ENCODE measurements around the gene MFNG.
A peak's percentile ranks its signal among the peaks of the same experiment; 100 is the strongest.

The MFNG gene

DNA sequence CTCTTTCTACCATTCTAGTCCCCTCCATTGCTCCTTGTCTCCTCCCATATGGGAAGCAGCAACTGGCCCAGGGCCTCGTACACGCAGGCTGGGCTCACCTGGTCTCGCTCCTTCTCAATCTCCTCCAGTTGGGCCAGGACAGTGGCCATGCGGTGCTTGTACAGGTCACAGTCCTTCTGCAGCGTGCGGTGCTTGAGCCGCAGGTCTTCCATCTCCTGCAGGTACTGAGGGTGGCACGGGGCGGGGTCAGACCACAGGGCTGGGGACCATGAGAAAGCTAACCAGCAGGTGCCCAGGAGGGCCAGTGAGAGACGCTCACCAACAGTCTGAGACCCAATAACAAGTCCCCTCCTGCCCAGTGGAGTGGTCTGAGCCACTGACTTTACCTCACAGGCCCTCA lies 21.5 kb upstream of the MFNG start (continued):
- TF ChIP-seq ATF2 (tag by site-specific recombination; IDR thresholded peaks at IDR 0.05; ENCODE audit: low read depth) (no peak), ZNF433 (tag by site-specific recombination; IDR thresholded peaks at IDR 0.05; ENCODE audit: low read depth) (no peak), ZNF174 (tag by site-specific recombination; IDR thresholded peaks at IDR 0.05) (no peak), GLIS1 (tag by site-specific recombination; IDR thresholded peaks at IDR 0.05) (no peak), ZNF704 (tag by site-specific recombination; IDR thresholded peaks at IDR 0.05) (no peak), KLF16 (tag by site-specific recombination; IDR thresholded peaks at IDR 0.05) (no peak)

DNA sequence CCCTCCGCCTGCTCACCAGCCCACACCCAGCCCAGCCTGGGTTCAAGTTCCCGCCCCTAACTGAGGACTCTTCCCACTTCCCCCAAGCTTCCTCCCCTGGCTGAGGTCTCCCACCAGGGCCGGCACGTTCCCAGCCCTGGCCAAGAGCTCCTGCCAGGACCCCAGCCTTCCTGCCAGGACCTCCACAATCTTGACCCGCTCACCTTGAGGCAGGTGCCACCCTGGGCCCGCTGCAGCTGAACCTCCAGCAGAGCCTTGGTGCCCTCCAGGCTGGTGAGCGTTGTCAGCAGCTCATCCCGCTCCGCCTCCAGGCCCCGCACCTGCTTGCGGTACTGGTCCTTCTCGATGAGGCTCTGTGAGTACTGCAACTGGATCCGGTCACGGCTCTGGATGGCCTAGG lies 19.8 kb upstream of the MFNG start:
- POLR2A ChIA-PET, result interaction anchor here (0.5 to 0.7 kb wide), 3 partner anchors 36 to 338 kb away, joined by 3 to 6 read pairs (median 3); partner anchors contain the start of gene ANKRD54
- TF ChIP-seq GLIS1 (tag by site-specific recombination; IDR thresholded peaks at IDR 0.05) (no peak), EGR2 (tag by site-specific recombination; IDR thresholded peaks at IDR 0.05; ENCODE audit: low read depth) (0 out of 2 replicates have a peak, but pooled peaks have one; percentile 6)
- CTCF ChIA-PET, result interaction anchor here (0.7 to 2.2 kb wide), 7 partner anchors 8 to 677 kb away, joined by 3 to 14 read pairs (median 5); no protein-coding TSS in a partner anchor
- H3K4me1 ChIP-seq (ENCODE audit: control insufficient read depth, insufficient read depth, low read length), result no peaks in the 10 kb centered on the region
- H3K27ac ChIP-seq (ENCODE audit: extremely low read depth, low read depth, low read length), result no peak overlapping the region
- no peak overlapping the region for H3K4me3 ChIP-seq (ENCODE audit: low read depth, low read length)
- H3K36me3 ChIP-seq (ENCODE audit: control insufficient read depth in 2 of 2, insufficient read depth in 1 of 2, low read length in 2 of 2), result peaks cover 7 to 77% of the 10 kb centered on the region in 2 experiments; a peak in 2 of 3 replicates
- H3K9me3 ChIP-seq (ENCODE audit: control insufficient read depth, insufficient read depth, low read depth, low read length), result no peaks in the 10 kb centered on the region

GRCh38 chr22:37505565-37505964 lies 19.4 kb upstream of the MFNG start:
- Histone ChIP-seq H3K4me1 (ENCODE audit: control insufficient read depth, insufficient read depth, low read length) (no peaks in the 10 kb centered on the region), H3K4me3 (ENCODE audit: low read depth, low read length) (no peak overlapping the region), H3K27ac (ENCODE audit: extremely low read depth, low read depth, low read length) (no peak overlapping the region), H3K9me3 (ENCODE audit: control insufficient read depth, insufficient read depth, low read depth, low read length) (no peaks in the 10 kb centered on the region), H3K36me3 (ENCODE audit: control insufficient read depth in 2 of 2, insufficient read depth in 1 of 2, low read length in 2 of 2) (peaks cover 7 to 82% of the 10 kb centered on the region in 2 experiments; a peak in 2 of 3 replicates)
- ChIA-PET CTCF (interaction anchor here (0.7 to 1.5 kb wide), 10 partner anchors 12 to 677 kb away, joined by 3 to 7 read pairs (median 4); no protein-coding TSS in a partner anchor), POLR2A (interaction anchor here (0.7 kb wide), 1 partner anchor 339 kb away, joined by 3 read pairs; the partner anchor contains the start of gene ANKRD54)
- TF ChIP-seq ZNF239 (tag by site-specific recombination; IDR thresholded peaks at IDR 0.05) (no peak), ZNF768 (tag by site-specific recombination; IDR thresholded peaks at IDR 0.05) (peak; percentile 65; the same call in 1 of the 2 replicates)

DNA sequence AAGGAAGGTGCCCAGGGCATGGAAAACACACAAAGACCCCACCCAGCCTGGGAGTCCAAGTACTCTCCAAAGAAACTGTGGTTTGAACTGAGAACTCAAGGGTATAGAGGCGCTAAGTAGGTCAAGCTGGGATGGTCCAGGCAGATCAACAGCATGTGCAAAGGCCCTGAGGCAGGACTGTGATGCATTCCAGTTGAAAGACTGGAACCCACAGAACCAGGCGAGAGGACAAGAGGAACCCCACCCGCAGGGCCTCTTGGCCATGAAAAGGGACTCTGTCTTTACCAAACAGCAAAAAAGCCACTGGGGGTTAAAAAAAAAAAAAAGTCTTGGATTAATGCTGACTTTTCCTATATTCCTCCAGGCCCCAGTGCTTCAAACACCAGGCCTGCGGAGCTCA lies 18.8 kb upstream of the MFNG start:
- ChIA-PET POLR2A (no interaction called here), CTCF (interaction anchor here (0.7 to 1.4 kb wide), 6 partner anchors 13 to 456 kb away, joined by 3 to 6 read pairs (median 4); no protein-coding TSS in a partner anchor)
- Histone ChIP-seq H3K27ac (ENCODE audit: extremely low read depth, low read depth, low read length) (no peak overlapping the region), H3K4me1 (ENCODE audit: control insufficient read depth, insufficient read depth, low read length) (no peaks in the 10 kb centered on the region), H3K36me3 (ENCODE audit: control insufficient read depth in 2 of 2, insufficient read depth in 1 of 2, low read length in 2 of 2) (peaks cover 7 to 88% of the 10 kb centered on the region in 2 experiments; a peak in 2 of 3 replicates), H3K9me3 (ENCODE audit: control insufficient read depth, insufficient read depth, low read depth, low read length) (no peaks in the 10 kb centered on the region), H3K4me3 (ENCODE audit: low read depth, low read length) (no peak overlapping the region)
- TF ChIP-seq ZNF623 (tag by site-specific recombination; IDR thresholded peaks at IDR 0.05) (peak; percentile 99), ZNF621 (tag by site-specific recombination; IDR thresholded peaks at IDR 0.05) (no peak)

DNA sequence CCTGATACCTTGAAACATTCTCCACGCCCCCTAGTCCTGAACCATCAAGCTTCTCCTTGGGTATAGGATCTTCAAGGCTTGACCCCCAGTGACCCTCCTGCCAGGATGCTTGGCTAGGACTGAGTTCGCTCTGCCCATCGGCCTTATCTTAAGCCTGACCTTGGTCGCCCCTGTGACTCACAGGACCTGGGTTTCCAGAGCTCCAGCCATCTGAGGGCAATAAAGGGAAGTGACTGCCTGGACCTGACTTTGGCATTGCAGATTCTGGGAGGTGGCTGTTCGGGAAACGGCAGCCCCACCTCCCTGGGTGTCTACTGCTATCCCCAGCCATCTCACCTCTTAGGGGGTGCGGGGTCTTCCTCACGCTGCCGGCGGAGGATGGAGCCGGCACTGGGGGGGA lies 17.7 kb upstream of the MFNG start:
- Histone ChIP-seq H3K4me1 (ENCODE audit: control insufficient read depth, insufficient read depth, low read length) (no peaks in the 10 kb centered on the region), H3K27ac (ENCODE audit: extremely low read depth, low read depth, low read length) (no peak overlapping the region), H3K9me3 (ENCODE audit: control insufficient read depth, insufficient read depth, low read depth, low read length) (no peaks in the 10 kb centered on the region), H3K36me3 (ENCODE audit: control insufficient read depth in 2 of 2, insufficient read depth in 1 of 2, low read length in 2 of 2) (peaks cover 7 to 96% of the 10 kb centered on the region in 2 experiments; a peak in 2 of 3 replicates), H3K4me3 (ENCODE audit: low read depth, low read length) (no peak overlapping the region)
- CTCF ChIA-PET, result interaction anchor here (1.2 kb wide), 1 partner anchor 9 kb away, joined by 3 read pairs; no protein-coding TSS in a partner anchor
- POLR2A ChIA-PET, result no interaction called here
- TF ChIP-seq ZNF776 (tag by site-specific recombination; IDR thresholded peaks at IDR 0.05; ENCODE audit: borderline replicate concordance), result no peak
- no peak for TF ChIP-seq ZNF768 (tag by site-specific recombination; IDR thresholded peaks at IDR 0.05)
- no peak for TF ChIP-seq ZFP37 (tag by site-specific recombination; IDR thresholded peaks at IDR 0.05)
- TF ChIP-seq ZNF138 (tag by site-specific recombination; IDR thresholded peaks at IDR 0.05; ENCODE audit: borderline replicate concordance), result no peak
- TF ChIP-seq ZNF292 (tag by site-specific recombination; IDR thresholded peaks at IDR 0.05; ENCODE audit: borderline replicate concordance, low read depth), result no peak
- TF ChIP-seq ZNF423 (tag by site-specific recombination; IDR thresholded peaks at IDR 0.05), result no peak
- TF ChIP-seq RBAK (tag by site-specific recombination; IDR thresholded peaks at IDR 0.05), result no peak
- TF ChIP-seq ZNF362 (tag by site-specific recombination; IDR thresholded peaks at IDR 0.05), result no peak
- TF ChIP-seq KLF17 (tag by site-specific recombination; IDR thresholded peaks at IDR 0.05), result no peak
- TF ChIP-seq ZNF747 (tag by site-specific recombination; IDR thresholded peaks at IDR 0.05), result no peak
- TF ChIP-seq GLI4 (tag by site-specific recombination; IDR thresholded peaks at IDR 0.05), result no peak
- TF ChIP-seq ZBTB21 (tag by site-specific recombination; IDR thresholded peaks at IDR 0.05), result no peak
